ENCODE data around the gene SH3BP1.

The SH3BP1 gene

DNA sequence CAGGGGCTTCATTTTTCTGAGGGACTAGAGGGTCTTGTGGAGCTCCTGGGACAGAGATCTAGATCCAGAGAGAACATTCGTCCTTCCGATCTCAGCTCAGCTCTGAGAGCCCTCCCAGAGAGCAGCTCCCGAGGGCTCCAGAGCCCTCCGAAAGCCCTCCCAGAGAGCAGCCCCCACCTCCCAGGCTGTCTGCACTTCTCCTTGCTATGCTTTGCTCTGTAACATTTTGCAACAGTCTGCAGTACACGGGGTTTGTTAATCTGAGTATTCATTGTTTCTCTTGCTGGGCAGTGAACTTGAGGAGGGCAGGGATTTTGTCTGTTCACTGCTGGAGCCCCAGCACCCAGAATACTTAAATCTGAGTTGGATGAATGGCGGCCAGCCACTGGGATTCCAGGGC is 28.3 kb upstream of the SH3BP1 start:
- Histone ChIP-seq H3K27me3 (ENCODE audit: low read depth, low read length) (no peaks in the 10 kb centered on the region), H3K36me3 (replicated peaks; ENCODE audit: low read depth, low read length) (peaks cover 20% of the 10 kb centered on the region), H3K4me3 (ENCODE audit: low read length) (no peak overlapping the region), H3K79me2 (ENCODE audit: low read length) (peaks cover 36% of the 10 kb centered on the region), H3K4me2 (ENCODE audit: low read length) (no peak overlapping the region), H2AFZ (ENCODE audit: low read depth, low read length) (no peak overlapping the region), H3K27ac (ENCODE audit: low read length) (no peak overlapping the region), H3K4me1 (ENCODE audit: low read length) (peaks cover 13% of the 10 kb centered on the region), H3K9ac (ENCODE audit: low read length) (no peak overlapping the region), H3K9me3 (ENCODE audit: insufficient read depth, low read length) (no peaks in the 10 kb centered on the region), H4K20me1 (ENCODE audit: insufficient read depth, low read length) (no peaks in the 10 kb centered on the region)
- no peak for TF ChIP-seq EZH2phosphoT487 (IDR thresholded peaks at IDR 0.05; ENCODE audit: low read depth)
- TF ChIP-seq, protein P1, sequence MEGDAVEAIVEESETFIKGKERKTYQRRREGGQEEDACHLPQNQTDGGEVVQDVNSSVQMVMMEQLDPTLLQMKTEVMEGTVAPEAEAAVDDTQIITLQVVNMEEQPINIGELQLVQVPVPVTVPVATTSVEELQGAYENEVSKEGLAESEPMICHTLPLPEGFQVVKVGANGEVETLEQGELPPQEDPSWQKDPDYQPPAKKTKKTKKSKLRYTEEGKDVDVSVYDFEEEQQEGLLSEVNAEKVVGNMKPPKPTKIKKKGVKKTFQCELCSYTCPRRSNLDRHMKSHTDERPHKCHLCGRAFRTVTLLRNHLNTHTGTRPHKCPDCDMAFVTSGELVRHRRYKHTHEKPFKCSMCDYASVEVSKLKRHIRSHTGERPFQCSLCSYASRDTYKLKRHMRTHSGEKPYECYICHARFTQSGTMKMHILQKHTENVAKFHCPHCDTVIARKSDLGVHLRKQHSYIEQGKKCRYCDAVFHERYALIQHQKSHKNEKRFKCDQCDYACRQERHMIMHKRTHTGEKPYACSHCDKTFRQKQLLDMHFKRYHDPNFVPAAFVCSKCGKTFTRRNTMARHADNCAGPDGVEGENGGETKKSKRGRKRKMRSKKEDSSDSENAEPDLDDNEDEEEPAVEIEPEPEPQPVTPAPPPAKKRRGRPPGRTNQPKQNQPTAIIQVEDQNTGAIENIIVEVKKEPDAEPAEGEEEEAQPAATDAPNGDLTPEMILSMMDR (IDR thresholded peaks at IDR 0.05; ENCODE audit: low read depth, low read length), result no peak

DNA sequence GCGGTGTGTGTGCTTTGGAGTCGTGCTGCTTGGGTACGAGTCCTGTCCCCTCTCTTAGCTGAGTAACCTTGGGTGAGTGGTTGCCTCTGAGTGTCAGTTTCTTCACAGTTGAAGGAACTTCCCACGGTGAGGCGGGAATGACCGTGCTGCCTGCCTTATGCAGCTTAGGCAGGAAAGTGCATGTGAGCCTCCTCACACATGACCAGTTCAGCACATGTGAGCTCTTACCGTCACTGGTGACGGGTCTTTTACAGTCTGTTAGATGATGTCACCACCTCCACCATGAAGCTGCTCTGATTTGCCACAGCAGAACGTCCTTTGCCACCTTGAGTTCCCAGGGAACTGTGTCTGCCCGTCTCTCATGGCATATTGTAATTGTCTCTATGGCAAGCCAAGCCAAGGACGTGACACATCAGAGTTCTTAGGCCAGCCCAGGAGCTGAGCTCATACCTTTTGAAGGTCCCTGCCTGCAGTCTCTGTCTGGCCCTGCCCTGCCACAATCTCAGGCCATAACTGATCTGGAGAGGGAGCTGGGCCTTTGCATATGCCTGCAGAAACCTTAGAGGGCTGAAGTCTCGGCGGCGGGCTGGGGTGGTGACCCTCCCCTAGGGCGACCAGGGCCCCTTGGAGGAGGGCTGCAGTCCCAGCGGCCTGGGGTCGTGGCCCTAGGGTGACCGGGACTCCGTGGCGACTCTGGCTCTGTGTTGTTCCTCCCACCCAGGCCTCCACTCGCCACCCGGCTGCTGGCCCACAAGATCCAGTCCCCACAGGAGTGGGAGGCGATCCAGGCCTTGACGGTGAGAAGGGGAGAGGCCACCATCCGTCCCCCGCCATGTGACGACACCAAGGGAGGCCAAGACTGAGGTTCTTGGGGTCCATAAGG is 23.0 kb upstream of the SH3BP1 start:
- Histone ChIP-seq H3K4me2 (ENCODE audit: low read length) (no peak overlapping the region), H3K27me3 (ENCODE audit: low read depth, low read length) (no peaks in the 10 kb centered on the region), H3K79me2 (ENCODE audit: low read length) (peaks cover 9% of the 10 kb centered on the region), H4K20me1 (ENCODE audit: insufficient read depth, low read length) (no peaks in the 10 kb centered on the region), H3K4me3 (ENCODE audit: low read length) (no peak overlapping the region), H3K4me1 (ENCODE audit: low read length) (peaks cover 16% of the 10 kb centered on the region), H3K9me3 (ENCODE audit: insufficient read depth, low read length) (no peaks in the 10 kb centered on the region), H3K9ac (ENCODE audit: low read length) (no peak overlapping the region), H3K36me3 (replicated peaks; ENCODE audit: low read depth, low read length) (peaks cover 44% of the 10 kb centered on the region), H2AFZ (ENCODE audit: low read depth, low read length) (no peak overlapping the region), H3K27ac (ENCODE audit: low read length) (no peak overlapping the region)
- TF ChIP-seq EZH2phosphoT487 (IDR thresholded peaks at IDR 0.05; ENCODE audit: low read depth), result no peak
- TF ChIP-seq, protein P1 (IDR thresholded peaks at IDR 0.05; ENCODE audit: low read depth, low read length), result no peak

DNA sequence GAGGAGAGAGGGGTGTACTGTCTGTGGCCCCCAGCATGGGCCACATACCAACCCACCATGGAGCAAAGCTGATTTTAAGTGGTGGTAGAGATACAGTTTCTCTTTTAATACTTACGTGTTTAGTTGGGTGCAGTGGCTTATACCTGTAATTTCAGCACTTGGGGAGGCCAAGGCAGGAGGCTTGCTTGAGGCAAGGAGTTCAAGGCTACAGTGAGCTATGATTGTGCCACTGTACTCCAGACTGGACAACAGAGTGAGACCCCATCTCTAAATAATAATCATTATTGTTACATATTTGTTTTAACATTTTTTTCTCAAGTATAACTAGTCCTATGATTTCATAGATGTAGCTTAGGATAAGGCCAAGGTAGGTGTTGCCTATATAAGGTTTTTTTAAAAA is 22.0 kb upstream of the SH3BP1 start:
- Histone ChIP-seq H3K36me3 (replicated peaks; ENCODE audit: low read depth, low read length) (peaks cover 41% of the 10 kb centered on the region), H3K79me2 (ENCODE audit: low read length) (peaks cover 5% of the 10 kb centered on the region; the same call in 1 of the 2 replicates), H3K4me2 (ENCODE audit: low read length) (no peak overlapping the region), H2AFZ (ENCODE audit: low read depth, low read length) (no peak overlapping the region), H3K4me1 (ENCODE audit: low read length) (peaks cover 16% of the 10 kb centered on the region), H4K20me1 (ENCODE audit: insufficient read depth, low read length) (no peaks in the 10 kb centered on the region), H3K9ac (ENCODE audit: low read length) (no peak overlapping the region), H3K4me3 (ENCODE audit: low read length) (no peak overlapping the region), H3K27me3 (ENCODE audit: low read depth, low read length) (no peaks in the 10 kb centered on the region), H3K27ac (ENCODE audit: low read length) (no peak overlapping the region), H3K9me3 (ENCODE audit: insufficient read depth, low read length) (no peaks in the 10 kb centered on the region)
- TF ChIP-seq, protein P1 (IDR thresholded peaks at IDR 0.05; ENCODE audit: low read depth, low read length), result no peak
- TF ChIP-seq EZH2phosphoT487 (IDR thresholded peaks at IDR 0.05; ENCODE audit: low read depth), result no peak

- peak overlapping the region; percentile 47 for H3K27ac ChIP-seq (ENCODE audit: low read length)
- peaks cover 17% of the 10 kb centered on the region for H3K4me1 ChIP-seq (ENCODE audit: low read length)
- TF ChIP-seq, protein P1 (IDR thresholded peaks at IDR 0.05; ENCODE audit: low read depth, low read length), result no peak
- no peak for TF ChIP-seq EZH2phosphoT487 (IDR thresholded peaks at IDR 0.05; ENCODE audit: low read depth)
- no peaks in the 10 kb centered on the region for H4K20me1 ChIP-seq (ENCODE audit: insufficient read depth, low read length)
- H3K27me3 ChIP-seq (ENCODE audit: low read depth, low read length), result no peaks in the 10 kb centered on the region
- no peaks in the 10 kb centered on the region for H3K9me3 ChIP-seq (ENCODE audit: insufficient read depth, low read length)
- peak overlapping the region; percentile 38 for H3K4me2 ChIP-seq (ENCODE audit: low read length)
- peaks cover 38% of the 10 kb centered on the region for H3K36me3 ChIP-seq (replicated peaks; ENCODE audit: low read depth, low read length)
- H3K79me2 ChIP-seq (ENCODE audit: low read length), result no peaks in the 10 kb centered on the region
- H3K4me3 ChIP-seq (ENCODE audit: low read length), result peak overlapping the region; percentile 4; the same call in 1 of the 2 replicates
- peak overlapping the region; percentile 32; the same call in 1 of the 2 replicates for H3K9ac ChIP-seq (ENCODE audit: low read length)
- H2AFZ ChIP-seq (ENCODE audit: low read depth, low read length), result no peak overlapping the region
These were observed 21.3 kb upstream of the SH3BP1 start for GRCh38 chr22:37618072-37618656.
